ENCODE data around the gene WDR36.

WDR36 gene

DNA sequence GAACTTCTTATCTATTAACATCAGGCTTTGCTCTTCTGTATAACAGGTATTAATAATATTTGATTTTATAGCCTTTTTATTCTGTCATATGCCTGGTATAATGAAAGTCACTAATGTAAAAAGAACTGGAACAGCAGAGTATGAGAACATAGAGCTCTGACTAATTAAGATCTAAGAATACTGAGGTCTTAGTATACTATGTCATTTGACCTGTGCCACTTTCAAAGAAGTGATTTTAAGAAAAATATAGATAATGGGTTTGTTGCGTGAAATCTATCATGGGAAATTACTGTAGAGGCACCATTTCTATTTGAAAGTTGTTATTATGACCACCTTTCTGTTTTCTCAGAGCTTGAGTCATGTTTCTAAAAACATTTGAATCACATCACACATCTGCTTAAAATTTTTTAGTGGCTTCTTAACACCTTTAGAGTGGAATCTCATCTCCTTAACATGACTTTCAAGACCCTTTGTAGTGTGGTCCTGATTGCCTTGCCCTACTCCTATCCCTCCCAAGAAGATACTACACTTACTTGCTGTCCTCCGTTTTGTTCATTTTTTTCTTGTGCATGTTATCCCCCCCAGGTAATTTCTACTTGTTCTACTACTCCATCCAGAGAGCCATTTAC lies 14.3 kb downstream of the WDR36 start:
- DNase-seq (ENCODE audit: low read depth in 3 of 3), result no peak

DNA sequence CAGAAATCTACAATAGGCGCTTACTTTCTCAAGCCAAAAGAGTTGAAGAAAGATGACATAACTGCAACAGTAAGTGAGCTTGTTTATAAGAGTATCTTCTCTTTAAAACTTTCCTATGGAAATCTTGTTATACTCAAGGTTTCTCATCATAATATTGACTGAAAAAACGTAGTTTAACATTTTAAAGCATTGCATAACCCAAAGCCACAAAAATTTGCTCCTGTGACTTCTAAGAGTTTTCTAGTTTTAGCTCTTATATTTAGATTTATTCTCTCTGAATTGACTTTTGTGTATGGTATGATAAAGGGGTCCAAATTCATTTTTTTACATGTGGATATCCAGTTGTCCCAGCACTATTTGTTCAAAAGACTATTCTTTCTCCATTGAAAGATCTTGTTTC lies 15.2 kb downstream of the WDR36 start:
- DNase-seq (ENCODE audit: low read depth in 3 of 3), result no peak

GRCh38 chr5:111111956-111112355 lies 19.8 kb downstream of the WDR36 start:
- no peak for DNase-seq (ENCODE audit: low read depth in 3 of 3)

DNA sequence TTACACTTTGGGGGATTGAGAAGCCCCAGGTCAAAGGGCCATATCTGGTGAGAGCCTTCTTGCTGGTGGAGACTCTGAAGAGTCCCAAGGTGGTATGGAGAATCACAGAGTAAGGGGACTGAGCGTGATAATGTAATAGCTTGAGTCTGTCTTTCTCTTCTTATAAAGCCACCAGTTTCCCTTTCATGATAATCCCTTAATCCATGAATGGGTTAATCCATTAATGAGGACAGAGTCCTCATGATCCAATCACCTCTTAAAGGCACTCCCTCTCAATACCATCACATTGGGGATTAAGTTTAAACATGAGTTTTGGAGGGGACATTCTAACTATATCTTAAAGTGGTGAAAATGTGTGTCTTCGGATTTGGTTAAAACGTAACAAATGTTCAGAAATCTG lies 21.5 kb downstream of the WDR36 start:
- no peak for DNase-seq (ENCODE audit: low read depth in 3 of 3)

DNA sequence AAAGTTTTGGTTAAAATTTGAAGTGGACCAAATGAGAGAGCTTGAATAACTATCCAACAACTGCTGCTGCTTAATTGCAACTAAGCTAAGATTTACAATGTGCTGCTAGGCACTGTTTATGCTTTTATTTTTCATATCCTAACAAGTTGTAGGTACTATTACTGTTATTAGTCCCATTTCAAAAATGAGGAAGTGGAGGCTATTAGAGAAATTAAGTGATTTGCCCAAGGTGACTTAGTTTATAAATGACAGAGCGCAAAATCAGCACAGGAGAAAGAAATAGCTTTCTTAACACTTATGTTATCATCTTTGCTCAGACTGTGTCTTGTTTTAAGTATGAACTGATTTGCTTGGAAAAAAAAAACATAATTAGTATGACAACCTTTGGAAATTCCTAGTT lies 23.1 kb downstream of the WDR36 start:
- DNase-seq (ENCODE audit: low read depth in 3 of 3), result no peak

DNA sequence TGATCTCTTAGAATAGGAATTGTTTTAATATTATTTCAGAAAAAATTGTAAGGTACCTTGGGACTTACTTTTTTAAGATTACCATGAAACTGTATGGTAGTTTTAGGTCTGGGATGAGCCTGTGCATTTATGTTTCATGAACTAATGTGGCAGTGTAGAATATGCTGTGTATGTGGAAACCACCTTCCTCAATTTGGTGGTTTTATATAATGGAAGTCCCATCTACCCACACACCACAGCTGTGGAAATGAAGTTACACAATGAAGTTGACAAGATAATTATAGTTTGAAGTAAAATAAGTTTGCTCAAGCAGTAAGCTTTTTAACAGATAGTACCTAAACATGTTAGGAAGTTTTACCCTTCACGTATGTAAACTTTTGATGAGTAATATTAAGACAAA lies 24.4 kb downstream of the WDR36 start:
- DNase-seq (ENCODE audit: low read depth in 3 of 3), result no peak

DNA sequence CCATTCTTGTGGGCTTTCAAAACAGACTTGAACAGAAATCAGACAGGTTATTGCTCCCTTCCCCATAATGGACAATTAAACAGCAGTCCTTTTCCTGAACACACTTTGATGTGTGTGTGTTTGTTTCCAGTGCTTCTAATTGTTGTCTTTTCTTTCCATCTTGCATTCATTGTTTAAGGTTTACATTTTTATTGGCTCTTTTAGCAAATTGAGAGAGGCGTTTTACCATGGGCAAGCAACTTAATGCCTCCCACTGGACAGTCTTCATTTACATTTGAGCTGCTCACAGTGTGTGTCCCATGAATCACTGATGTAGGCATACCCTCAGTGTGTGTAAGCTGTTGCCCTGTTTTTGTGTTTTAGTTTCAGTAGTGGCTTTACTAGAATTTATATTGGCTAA lies 25.0 kb downstream of the WDR36 start:
- no peak for DNase-seq (ENCODE audit: low read depth in 3 of 3)

- no peak for DNase-seq (ENCODE audit: low read depth in 3 of 3)
Observed at GRCh38 chr5:111119221-111119620, 27.1 kb downstream of the WDR36 start.

- no peak for DNase-seq (ENCODE audit: low read depth in 3 of 3)
Observed at GRCh38 chr5:111119856-111120255, 27.7 kb downstream of the WDR36 start.

- no peak for DNase-seq (ENCODE audit: low read depth in 3 of 3)
Observed at GRCh38 chr5:111120911-111121310, 28.8 kb downstream of the WDR36 start.

- DNase-seq (ENCODE audit: low read depth in 3 of 3), result no peak
Observed at GRCh38 chr5:111121926-111122325, 29.8 kb downstream of the WDR36 start.

GRCh38 chr5:111122398-111122797 lies 30.2 kb downstream of the WDR36 start:
- no peak for DNase-seq (ENCODE audit: low read depth in 3 of 3)

DNA sequence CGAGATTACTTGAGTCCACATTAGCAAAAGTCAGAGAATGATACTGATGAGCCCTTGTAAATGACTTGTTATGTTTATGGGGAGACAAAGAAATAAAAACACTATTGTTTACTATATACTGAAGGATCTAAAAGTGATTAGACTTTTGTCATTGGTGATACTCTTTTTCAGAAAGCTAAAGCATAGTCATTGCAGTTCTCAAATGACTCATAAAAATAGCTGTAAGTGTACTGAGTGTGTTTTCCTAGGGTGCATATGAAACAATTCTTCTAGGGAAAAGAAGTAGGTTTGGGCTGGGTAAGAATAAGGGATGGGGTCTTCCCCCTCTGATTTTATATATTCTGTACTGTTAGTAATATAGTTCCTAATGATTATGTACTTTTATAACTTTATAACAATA lies 32.6 kb downstream of the WDR36 start:
- no peak for DNase-seq (ENCODE audit: low read depth in 3 of 3)

DNA sequence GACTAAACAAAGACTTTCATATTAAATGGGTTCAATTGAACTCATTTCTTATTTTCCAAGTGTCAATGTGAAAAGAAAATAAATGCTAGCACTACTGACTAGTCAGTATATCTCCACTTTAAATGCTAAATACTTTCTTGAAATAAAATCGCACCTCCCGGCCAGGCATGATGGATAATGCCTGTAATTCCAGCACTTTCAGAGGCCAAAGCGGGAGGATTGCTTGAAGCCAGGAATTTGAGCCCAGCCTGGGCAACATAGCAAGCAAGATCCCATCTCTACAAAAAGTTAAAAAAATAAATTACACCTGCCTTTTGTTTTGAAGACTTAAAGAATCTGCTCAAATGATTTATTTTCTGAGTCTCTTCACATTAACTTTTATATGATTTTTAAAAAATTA lies 34.7 kb downstream of the WDR36 start:
- no peak for DNase-seq (ENCODE audit: low read depth in 3 of 3)

GRCh38 chr5:111127453-111128195 lies 35.5 kb downstream of the WDR36 start:
- no peak for DNase-seq (ENCODE audit: low read depth in 3 of 3)

DNA sequence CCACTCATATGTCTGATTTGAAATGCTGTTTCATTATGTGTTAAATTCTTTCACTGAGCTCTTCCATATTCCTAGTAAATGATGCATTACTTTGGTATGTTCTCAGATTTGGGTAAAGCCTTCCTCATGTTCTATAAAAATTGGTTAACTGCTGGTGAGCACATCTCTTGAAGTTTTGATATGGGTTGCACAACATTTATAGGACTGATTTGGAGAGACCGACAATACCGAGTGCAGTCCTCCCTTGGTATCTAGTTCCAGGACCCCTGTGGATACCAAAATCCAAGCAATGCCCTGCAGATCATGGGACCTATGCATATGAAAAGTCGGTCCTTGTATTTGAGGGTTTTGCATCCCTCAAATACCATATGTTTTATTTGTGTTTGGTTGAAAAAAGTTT lies 37.8 kb downstream of the WDR36 start:
- no peak for DNase-seq (ENCODE audit: low read depth in 3 of 3)

GRCh38 chr5:111131356-111131755 lies 39.2 kb downstream of the WDR36 start:
- DNase-seq (ENCODE audit: low read depth in 3 of 3), result no peak

- DNase-seq (ENCODE audit: low read depth in 3 of 3), result no peak
Observed at GRCh38 chr5:111132076-111132475, 39.9 kb downstream of the WDR36 start.

DNA sequence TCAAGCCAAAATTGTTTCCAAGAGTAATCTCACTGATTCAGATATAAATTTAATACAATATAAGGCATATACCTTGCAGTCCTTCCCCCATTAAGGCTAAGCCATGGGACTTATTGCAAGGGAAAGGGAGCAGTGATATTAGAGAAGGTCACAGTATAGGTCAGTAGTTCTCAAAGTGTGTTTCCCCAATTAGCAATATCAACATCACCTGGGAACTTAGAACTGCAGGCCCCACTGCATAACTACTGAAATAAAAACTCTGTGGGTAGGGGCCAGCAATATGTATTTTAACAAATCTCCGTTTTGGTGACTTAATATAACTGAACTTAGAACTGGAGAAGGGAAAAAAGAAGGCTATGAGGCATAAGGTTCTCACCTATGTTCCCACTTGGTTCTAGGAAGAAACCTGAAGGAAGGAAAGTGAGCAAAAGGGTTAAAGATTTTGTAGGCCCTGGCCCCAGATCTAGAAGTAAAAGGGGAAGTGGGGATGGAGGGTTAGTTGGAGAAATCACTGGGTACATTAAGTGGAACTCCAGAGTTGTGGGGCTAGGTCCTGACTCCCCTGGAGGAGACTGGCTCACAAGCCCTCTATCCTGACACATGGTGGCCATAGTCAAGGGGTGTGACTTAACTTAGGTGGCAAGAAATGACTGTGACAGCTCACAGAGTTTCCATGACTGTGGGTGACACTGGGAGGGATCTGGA lies 40.7 kb downstream of the WDR36 start:
- no peak for DNase-seq (ENCODE audit: low read depth in 3 of 3)

GRCh38 chr5:111133436-111133751 lies 41.2 kb downstream of the WDR36 start:
- no peak for DNase-seq (ENCODE audit: low read depth in 3 of 3)

DNA sequence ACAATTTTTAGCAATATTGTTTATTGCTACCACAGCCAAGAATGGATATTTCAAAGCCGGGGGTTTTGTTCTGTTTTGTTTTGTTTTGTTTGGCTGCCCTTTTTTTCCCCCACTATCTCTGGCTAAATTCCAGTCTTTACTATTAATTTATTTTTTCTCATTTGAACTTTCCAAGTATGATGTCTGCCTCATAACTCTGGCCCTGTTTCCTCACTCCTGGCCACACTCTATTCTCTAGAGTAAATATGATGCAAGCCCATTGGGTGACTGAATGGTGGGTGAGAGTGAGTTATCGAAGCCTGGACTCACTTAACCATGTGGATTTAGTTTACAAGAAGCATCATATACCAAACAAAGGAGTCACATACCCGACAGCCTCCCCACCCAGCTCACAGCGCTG lies 41.9 kb downstream of the WDR36 start:
- DNase-seq (ENCODE audit: low read depth in 3 of 3), result no peak

- DNase-seq (ENCODE audit: low read depth in 3 of 3), result no peak
Observed at GRCh38 chr5:111134864-111135263, 42.7 kb downstream of the WDR36 start.

DNA sequence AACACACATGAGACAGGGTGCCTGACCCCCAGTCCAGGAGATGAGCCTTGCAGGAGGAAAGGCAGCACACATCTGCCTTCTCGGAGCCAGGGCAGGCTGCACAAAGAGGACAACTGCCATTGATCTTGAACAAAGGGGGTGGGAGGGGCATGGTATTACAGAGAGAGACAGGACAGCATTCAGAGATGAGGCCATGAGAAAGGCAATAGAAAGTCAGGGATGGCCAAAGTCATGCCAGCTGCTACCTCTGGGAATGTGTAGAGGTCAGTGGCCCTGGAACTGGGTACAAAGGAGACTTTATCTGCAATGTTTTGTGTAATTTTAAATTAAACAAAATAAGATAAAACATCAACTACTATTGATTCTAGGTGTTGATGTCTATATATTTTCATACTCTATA lies 43.2 kb downstream of the WDR36 start:
- DNase-seq (ENCODE audit: low read depth in 3 of 3), result no peak
